ENCODE measurements around the gene GTF3C1. TPM values are rescaled to one million over a fixed set of nuclear protein-coding genes. Genes with fewer than 3 reads are reported as not detected.

The GTF3C1 gene
- total RNA-seq, 1 donor, result 71.8 TPM

DNA sequence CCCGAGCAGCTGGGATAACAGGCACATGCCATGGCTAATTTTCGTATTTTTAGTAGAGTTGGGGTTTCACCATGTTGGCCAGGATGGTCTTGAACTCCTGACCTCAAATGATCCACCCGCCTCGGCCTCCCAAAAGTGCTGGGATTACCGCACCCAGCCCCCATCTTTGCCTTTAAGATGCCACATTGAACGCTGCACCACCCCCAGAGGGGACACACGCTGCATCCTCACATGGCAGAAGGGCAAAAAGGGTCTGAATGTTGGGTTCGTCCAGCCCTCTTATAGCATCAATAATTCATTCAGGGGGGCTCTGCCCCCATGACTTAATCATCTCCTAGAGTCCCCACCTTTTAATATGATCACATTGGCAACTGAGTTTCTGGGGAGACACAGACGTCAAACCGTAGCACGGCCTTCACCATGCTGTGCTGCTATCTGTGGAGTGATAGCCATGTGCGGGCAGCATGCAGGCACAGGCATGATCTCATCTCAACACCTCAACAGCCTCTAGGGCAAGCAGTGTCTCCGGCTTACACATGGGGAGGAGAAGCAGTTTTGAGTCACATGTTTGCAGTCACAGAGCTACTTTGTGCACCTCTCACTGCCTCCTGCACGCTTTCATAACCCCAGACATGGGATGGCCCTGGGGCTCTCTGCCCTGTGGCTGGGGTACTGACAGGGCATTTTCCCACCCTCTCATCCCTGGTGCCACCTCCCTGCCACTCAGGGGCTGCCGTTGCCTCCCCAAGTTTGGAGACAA is 117.8 kb downstream of the GTF3C1 start:
- no peak for DNase-seq (ENCODE audit: low read depth)
- H3K4me3 ChIP-seq (ENCODE audit: low read depth, low read length), result no peak overlapping the region
- TF ChIP-seq, protein P1, sequence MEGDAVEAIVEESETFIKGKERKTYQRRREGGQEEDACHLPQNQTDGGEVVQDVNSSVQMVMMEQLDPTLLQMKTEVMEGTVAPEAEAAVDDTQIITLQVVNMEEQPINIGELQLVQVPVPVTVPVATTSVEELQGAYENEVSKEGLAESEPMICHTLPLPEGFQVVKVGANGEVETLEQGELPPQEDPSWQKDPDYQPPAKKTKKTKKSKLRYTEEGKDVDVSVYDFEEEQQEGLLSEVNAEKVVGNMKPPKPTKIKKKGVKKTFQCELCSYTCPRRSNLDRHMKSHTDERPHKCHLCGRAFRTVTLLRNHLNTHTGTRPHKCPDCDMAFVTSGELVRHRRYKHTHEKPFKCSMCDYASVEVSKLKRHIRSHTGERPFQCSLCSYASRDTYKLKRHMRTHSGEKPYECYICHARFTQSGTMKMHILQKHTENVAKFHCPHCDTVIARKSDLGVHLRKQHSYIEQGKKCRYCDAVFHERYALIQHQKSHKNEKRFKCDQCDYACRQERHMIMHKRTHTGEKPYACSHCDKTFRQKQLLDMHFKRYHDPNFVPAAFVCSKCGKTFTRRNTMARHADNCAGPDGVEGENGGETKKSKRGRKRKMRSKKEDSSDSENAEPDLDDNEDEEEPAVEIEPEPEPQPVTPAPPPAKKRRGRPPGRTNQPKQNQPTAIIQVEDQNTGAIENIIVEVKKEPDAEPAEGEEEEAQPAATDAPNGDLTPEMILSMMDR (IDR thresholded peaks at IDR 0.05; ENCODE audit: insufficient read depth, low read length), result no peak

DNA sequence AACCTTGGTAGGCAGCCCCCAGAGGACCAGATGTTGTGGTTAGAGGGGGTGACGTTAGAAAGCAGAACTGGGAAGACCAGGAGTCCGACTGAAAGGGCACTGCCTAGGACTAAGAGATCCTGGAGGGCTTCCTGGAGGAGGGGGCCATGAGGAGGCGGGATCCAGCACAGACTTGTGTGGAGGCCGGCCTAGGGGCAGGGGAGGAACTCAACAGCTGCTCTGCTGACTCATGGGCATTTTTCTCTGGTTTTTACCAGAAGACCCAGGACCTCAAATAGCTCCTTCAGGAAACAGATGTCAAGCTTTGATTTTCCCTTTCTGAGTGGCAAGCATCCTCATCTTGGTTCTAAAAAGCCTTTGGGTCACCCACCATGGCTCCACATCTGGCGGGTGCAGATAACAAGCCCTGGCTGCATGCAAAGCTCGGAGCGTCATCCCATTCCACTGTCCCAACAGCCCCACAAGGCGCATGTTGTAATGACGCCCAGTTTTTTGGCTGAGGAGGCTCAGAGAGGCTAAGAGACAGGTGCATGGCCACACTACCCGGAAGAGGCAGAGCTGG is 118.7 kb downstream of the GTF3C1 start:
- TF ChIP-seq, protein P1 (IDR thresholded peaks at IDR 0.05; ENCODE audit: insufficient read depth, low read length), result no peak
- DNase-seq (ENCODE audit: low read depth), result no peak
- H3K4me3 ChIP-seq (ENCODE audit: low read depth, low read length), result no peak overlapping the region

DNA sequence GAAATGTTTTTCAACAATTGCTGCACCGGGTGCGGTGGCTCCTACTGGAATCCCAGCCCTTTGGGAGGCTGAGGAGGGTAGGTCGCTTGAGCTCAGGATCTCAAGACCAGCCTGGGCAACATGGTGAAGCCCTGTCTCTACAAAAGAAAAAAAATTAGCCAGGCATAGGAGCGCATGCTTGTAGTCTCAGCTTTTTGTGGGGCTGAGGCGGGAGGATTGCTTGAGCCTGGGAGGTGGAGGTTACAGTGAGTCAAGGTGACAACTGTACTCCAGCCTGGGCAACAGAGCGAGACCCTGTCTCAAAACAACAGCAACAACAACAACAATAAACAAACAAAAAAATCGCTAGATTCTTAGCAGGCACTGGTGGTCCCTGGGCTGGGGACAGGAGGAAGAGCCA is 119.2 kb downstream of the GTF3C1 start:
- TF ChIP-seq, protein P1 (IDR thresholded peaks at IDR 0.05; ENCODE audit: insufficient read depth, low read length), result no peak

DNA sequence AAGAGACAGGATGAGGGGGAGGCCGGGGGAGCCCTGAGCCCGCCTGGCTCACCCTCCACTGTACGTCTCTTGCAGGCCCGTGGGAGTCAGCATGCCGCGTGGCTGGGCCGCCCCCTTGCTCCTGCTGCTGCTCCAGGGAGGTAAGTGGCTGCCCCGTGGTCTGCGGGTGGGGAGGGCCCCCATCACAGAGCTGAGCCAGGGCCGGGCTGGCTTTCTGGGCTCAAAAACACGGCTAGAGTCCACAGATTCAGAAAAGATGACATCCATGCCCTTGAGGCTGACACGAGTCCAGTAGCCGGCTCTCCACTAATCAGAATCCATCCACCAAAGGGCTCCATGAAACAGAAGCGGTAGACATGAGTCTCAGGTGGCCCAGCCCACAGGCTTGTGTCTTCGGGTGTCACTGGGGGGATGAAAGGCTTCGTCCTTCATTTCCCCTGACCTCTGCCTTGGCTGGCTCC is 119.7 kb downstream of the GTF3C1 start:
- H3K4me3 ChIP-seq (ENCODE audit: low read depth, low read length), result no peak overlapping the region
- DNase-seq (ENCODE audit: low read depth), result no peak
- TF ChIP-seq, protein P1 (IDR thresholded peaks at IDR 0.05; ENCODE audit: insufficient read depth, low read length), result no peak

More for the DNA sequence above, 119.2 kb downstream of the GTF3C1 start:
- DNase-seq (ENCODE audit: low read depth), result no peak
- no peak overlapping the region for H3K4me3 ChIP-seq (ENCODE audit: low read depth, low read length)

DNA sequence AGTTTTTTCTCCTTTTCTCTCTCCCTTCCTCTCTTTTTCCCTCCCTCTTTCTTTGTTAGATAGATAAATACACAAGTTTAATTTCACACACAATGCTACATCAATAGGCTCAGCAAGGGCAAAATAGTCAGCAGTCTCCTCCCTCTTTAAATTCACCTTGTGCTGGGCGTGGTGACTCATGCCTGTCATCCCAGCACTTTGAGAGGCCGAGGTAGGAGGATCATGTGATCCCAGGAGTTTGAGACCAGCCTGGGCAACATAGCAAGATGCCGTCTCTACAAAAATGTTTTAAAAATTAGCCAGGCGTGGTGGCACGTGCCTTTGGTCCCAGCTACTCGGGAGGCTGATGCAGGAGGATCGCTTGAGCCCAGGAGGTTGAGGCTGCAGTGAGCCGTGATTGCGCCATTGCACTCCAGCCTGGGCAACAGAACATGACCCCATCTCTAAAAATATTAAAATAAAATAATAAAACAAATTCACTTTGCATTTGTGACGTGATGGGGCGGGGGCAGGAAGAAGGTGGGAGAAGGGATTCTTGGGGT is 120.3 kb downstream of the GTF3C1 start:
- H3K4me3 ChIP-seq (ENCODE audit: low read depth, low read length), result no peak overlapping the region
- TF ChIP-seq, protein P1 (IDR thresholded peaks at IDR 0.05; ENCODE audit: insufficient read depth, low read length), result no peak
- no peak for DNase-seq (ENCODE audit: low read depth)

DNA sequence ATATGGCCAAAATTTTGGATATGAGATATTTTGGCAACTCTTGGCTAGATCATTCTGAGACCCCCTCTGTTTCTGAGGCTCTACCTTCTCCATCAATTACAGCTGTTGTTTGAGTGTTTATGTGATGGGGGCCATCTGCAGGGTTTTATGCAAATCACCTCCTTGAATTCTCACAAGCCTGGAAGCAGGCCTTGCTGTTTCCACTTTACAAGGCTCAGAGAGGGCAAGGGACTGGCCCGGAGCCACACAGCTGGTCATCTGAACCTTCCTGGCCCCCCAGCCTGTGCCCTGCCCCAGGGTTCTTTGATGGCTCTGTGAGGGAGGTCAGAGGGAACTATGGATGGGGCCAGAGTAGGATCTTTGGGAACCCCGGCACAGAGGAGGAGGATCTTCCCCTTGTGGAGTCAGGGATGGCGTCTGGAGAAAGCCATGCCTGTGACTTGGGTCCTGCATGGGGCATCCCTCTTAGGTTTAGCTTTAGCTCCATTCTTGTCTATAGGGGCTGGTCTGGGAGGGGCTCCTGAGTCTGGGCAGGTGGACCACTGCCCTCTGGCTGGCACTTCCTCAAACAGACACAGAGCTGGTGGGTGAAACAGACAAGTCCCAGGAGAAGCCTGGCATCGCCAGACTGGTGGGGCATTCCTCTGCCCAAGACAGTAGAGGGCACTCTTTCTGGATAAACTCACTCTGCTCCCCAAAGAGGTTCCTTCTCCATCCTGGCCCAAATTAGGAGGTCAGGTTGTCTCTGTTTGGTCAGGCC is 121.5 kb downstream of the GTF3C1 start:
- no peak overlapping the region for H3K4me3 ChIP-seq (ENCODE audit: low read depth, low read length)
- TF ChIP-seq, protein P1 (IDR thresholded peaks at IDR 0.05; ENCODE audit: insufficient read depth, low read length), result no peak
- DNase-seq (ENCODE audit: low read depth), result no peak

Data from fibroblast of the aortic adventitia (primary cell).